ENCODE results near the gene ALAS1. TPM values are rescaled to one million over a fixed set of nuclear protein-coding genes. Genes with fewer than 3 reads are reported as not detected.

Gene ALAS1
- total and polyA plus RNA-seq, 4 donors = 38.7 to 85.1 (median 57.2) TPM

DNA sequence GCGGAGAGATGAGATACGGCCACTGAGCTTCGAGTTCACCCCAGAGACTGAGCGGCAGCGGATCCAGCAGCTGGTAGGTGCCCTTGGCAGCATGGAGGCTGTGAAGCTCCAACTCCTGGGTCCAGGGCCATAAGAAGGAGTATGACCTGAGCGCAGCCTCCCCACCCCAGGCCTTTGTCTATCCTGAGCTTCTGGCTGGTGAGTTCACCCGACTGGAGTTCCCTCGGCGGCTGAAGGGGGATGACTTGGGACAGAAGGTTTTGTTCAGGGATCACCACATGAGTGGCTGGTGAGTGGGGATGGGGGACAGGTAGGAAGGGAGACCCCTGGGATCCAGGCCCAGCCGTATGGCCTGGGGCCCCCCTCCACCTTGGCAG lies 50.2 kb downstream of the ALAS1 start:
- Histone ChIP-seq H3K4me3 (no peak overlapping the region), H3K27ac (ENCODE audit: low read depth in 1 of 2, low read length in 1 of 2) (peak overlapping the region in 1 of 2 donors; percentile 36), H3K27me3 (ENCODE audit: control insufficient read depth in 3 of 3, insufficient read depth in 3 of 3, low read length in 2 of 3) (no peaks in the 10 kb centered on the region), H3K9ac (ENCODE audit: insufficient read depth in 1 of 2, low read length in 2 of 2) (no peak overlapping the region), H3K36me3 (ENCODE audit: control insufficient read depth in 4 of 4, insufficient read depth in 4 of 4, low read length in 4 of 4) (peaks cover 0 to 28% (median 17%) of the 10 kb centered on the region in 4 donors), H3K9me3 (ENCODE audit: control insufficient read depth in 4 of 4, insufficient read depth in 3 of 4, low read length in 3 of 4) (peaks cover 0 to 3% (median 0%) of the 10 kb centered on the region in 4 donors), H3K4me1 (ENCODE audit: control insufficient read depth in 5 of 5, insufficient read depth in 5 of 5, low read length in 5 of 5) (peaks cover 0 to 15% (median 10%) of the 10 kb centered on the region in 5 donors)
- 91 to 94% methylated on average over 10 of the region's 10 CpGs for WGBS, 2 donors
- no peak for TF ChIP-seq CTCF (IDR thresholded peaks at IDR 0.05; ENCODE audit: control extremely low read depth, extremely low read depth)
- DNase-seq = no peak
- ATAC-seq (ENCODE audit: insufficient read depth, low FRiP score) = no peak

DNA sequence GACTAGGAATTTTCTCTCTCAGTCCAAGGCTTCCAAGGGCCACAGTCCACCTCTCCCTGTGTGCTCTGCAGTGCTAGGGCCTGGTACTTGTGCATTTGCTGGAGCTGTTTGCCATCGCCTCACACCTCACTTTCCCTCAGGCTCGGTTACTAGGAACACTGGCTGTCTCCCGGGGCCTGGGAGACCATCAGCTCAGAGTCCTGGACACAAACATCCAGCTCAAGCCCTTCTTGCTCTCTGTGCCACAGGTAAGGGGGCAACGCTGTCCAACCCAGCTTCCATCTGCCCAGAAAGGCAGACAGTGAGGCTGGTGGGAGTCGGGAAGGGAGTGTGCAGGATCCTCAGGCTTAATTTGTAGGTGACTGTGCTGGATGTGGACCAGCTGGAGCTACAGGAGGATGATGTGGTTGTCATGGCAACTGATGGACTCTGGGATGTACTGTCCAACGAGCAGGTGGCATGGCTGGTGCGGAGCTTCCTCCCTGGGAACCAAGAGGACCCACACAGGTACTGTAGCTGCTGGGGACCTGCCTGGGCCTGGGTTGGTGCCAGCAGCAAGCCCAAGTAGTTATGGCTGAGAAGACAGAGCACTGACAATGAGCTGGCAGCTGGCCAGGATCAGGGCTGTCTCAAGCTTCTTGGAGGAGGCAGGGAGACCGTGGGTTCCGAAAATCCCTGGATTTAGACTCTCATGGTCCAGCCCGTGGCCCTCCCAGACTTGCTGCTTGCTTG lies 51.0 kb downstream of the ALAS1 start:
- H3K9ac ChIP-seq (ENCODE audit: insufficient read depth in 1 of 2, low read length in 2 of 2) = no peak overlapping the region
- 71 to 84% methylated on average over 10 of the region's 10 CpGs for WGBS, 2 donors
- H3K4me1 ChIP-seq (ENCODE audit: control insufficient read depth in 5 of 5, insufficient read depth in 5 of 5, low read length in 5 of 5) = peaks cover 0 to 15% (median 10%) of the 10 kb centered on the region in 5 donors
- no peak overlapping the region for H3K27ac ChIP-seq (ENCODE audit: low read depth in 1 of 2, low read length in 1 of 2)
- H3K36me3 ChIP-seq (ENCODE audit: control insufficient read depth in 4 of 4, insufficient read depth in 4 of 4, low read length in 4 of 4) = peaks cover 0 to 34% (median 20%) of the 10 kb centered on the region in 4 donors
- no peak overlapping the region for H3K4me3 ChIP-seq
- no peaks in the 10 kb centered on the region for H3K27me3 ChIP-seq (ENCODE audit: control insufficient read depth in 3 of 3, insufficient read depth in 3 of 3, low read length in 2 of 3)
- DNase-seq (peak in 2 of 3 donors; percentile 25 to 42), ATAC-seq (ENCODE audit: insufficient read depth, low FRiP score) (no peak)
- H3K9me3 ChIP-seq (ENCODE audit: control insufficient read depth in 4 of 4, insufficient read depth in 3 of 4, low read length in 3 of 4) = no peaks in the 10 kb centered on the region
- TF ChIP-seq CTCF (IDR thresholded peaks at IDR 0.05; ENCODE audit: control extremely low read depth, extremely low read depth) = no peak

DNA sequence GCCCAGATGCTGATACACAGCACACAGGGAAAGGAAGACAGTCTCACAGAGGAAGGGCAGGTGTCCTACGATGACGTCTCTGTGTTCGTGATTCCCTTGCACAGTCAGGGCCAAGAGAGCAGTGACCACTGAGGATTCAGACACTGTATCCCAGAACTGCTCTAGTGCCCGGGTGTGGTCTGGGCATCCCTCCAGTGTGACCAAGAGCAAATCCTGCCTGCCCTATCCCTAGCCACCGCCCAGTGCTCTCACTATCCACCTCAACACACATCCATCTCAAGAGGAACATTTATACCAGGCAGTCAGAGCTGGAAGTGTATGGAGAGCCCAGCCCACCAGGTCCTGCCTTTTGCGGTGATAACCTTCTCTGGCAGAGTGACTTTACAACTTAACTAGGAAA lies 51.7 kb downstream of the ALAS1 start:
- no peak overlapping the region for H3K4me3 ChIP-seq
- peaks cover 0 to 18% (median 10%) of the 10 kb centered on the region in 5 donors for H3K4me1 ChIP-seq (ENCODE audit: control insufficient read depth in 5 of 5, insufficient read depth in 5 of 5, low read length in 5 of 5)
- H3K27ac ChIP-seq (ENCODE audit: low read depth in 1 of 2, low read length in 1 of 2) = no peak overlapping the region
- ATAC-seq (ENCODE audit: insufficient read depth, low FRiP score) = no peak
- WGBS, 2 donors = 83 to 95% methylated on average over 6 of the region's 6 CpGs
- no peaks in the 10 kb centered on the region for H3K27me3 ChIP-seq (ENCODE audit: control insufficient read depth in 3 of 3, insufficient read depth in 3 of 3, low read length in 2 of 3)
- DNase-seq = no peak
- no peak overlapping the region for H3K9ac ChIP-seq (ENCODE audit: insufficient read depth in 1 of 2, low read length in 2 of 2)
- no peaks in the 10 kb centered on the region for H3K9me3 ChIP-seq (ENCODE audit: control insufficient read depth in 4 of 4, insufficient read depth in 3 of 4, low read length in 3 of 4)
- no peak for TF ChIP-seq CTCF (IDR thresholded peaks at IDR 0.05; ENCODE audit: control extremely low read depth, extremely low read depth)
- peaks cover 2 to 34% (median 22%) of the 10 kb centered on the region in 4 donors for H3K36me3 ChIP-seq (ENCODE audit: control insufficient read depth in 4 of 4, insufficient read depth in 4 of 4, low read length in 4 of 4)

Measured in lung (tissue), 12 donors.